ENCODE measurements around the gene CLIC1.

- no peak for TF ChIP-seq BHLHE40 (IDR thresholded peaks at IDR 0.05; ENCODE audit: borderline replicate concordance)
- TF ChIP-seq CTBP1 (IDR thresholded peaks at IDR 0.05; ENCODE audit: borderline replicate concordance) = no peak
- no peak for TF ChIP-seq FOXM1 (IDR thresholded peaks at IDR 0.05; ENCODE audit: borderline replicate concordance)
- no peak for TF ChIP-seq FOXA1 (IDR thresholded peaks at IDR 0.05)
- no peak for TF ChIP-seq NFRKB (IDR thresholded peaks at IDR 0.05)
- no peak for TF ChIP-seq L3MBTL2 (conservative IDR thresholded peaks at IDR 0.05)
These were observed 29.8 kb upstream of the CLIC1 start for GRCh38 chr6:31765910-31766794.
